K562 (cell line): ENCODE data around the gene TESK2. TPM values are rescaled to one million over a fixed set of nuclear protein-coding genes. Genes with fewer than 3 reads are reported as not detected.

Source experiments
- CBFA2T3 ChIP-seq: fragments of 450-650 bp; IDR thresholded peaks from 2 replicates; pipeline ENCODE4 v1.6.1; 2017
- CEBPZ ChIP-seq: fragments of 150-350 bp; IDR thresholded peaks from 2 replicates; pipeline ENCODE4 v1.6.1; 2014; ENCODE audit warnings: low read depth, mild to moderate bottlenecking, low read length, borderline replicate concordance
- HMG20B ChIP-seq: fragments of 250-450 bp; sonication (Bioruptor Pico); IDR thresholded peaks from 2 replicates; pipeline ENCODE4 v1.5.0; 2021; ENCODE audit warnings: mild to moderate bottlenecking
- LCOR ChIP-seq: sonication (generic); formaldehyde crosslinking; IDR thresholded peaks from 2 replicates; pipeline ENCODE4 v1.8.0; 2022; ENCODE audit warnings: mild to moderate bottlenecking, missing genetic modification reagents
- MEF2A ChIP-seq: IDR thresholded peaks from 2 replicates; pipeline ENCODE4 v1.6.1; 2011; ENCODE audit warnings: low read depth, mild to moderate bottlenecking, low read length, moderate library complexity; ENCODE audit not compliant: control insufficient read depth
- PCBP1 ChIP-seq: fragments of 200-400 bp; formaldehyde crosslinking; IDR thresholded peaks from 2 replicates; pipeline ENCODE4 v1.6.1; 2018; ENCODE audit warnings: mild to moderate bottlenecking, low read depth, low read length; ENCODE audit not compliant: poor library complexity, severe bottlenecking
- PHB2 ChIP-seq: fragments of 450-650 bp; IDR thresholded peaks from 2 replicates; pipeline ENCODE4 v1.6.1; 2017; ENCODE audit warnings: low read depth
- PYGO2 ChIP-seq: fragments of 450-650 bp; IDR thresholded peaks from 2 replicates; pipeline ENCODE4 v1.6.1; 2016; ENCODE audit warnings: mild to moderate bottlenecking, missing genetic modification characterization, moderate library complexity, missing compliant biosample characterization
- RERE ChIP-seq: sonication (generic); formaldehyde crosslinking; IDR thresholded peaks from 2 replicates; pipeline ENCODE4 v1.8.0; 2023; ENCODE audit warnings: missing genetic modification reagents, mild to moderate bottlenecking, borderline replicate concordance
- SAFB ChIP-seq: fragments of 200-400 bp; formaldehyde crosslinking; IDR thresholded peaks from 2 replicates; pipeline ENCODE4 v1.6.1; 2017; ENCODE audit warnings: low read depth, low read length, borderline replicate concordance
- SIX5 ChIP-seq, 2 experiments: IDR thresholded peaks; 2 replicates each; pipeline ENCODE4 v1.6.1; 2011; ENCODE audit warnings: low read length in 2 of 2, borderline replicate concordance in 1 of 2, low read depth in 1 of 2, mild to moderate bottlenecking in 1 of 2, moderate library complexity in 1 of 2; ENCODE audit not compliant: insufficient read depth in 1 of 2
- TRIM25 ChIP-seq: fragments of 450-650 bp; IDR thresholded peaks from 2 replicates; pipeline ENCODE4 v1.7.0; 2016; ENCODE audit warnings: borderline replicate concordance
- ZNF398 ChIP-seq: fragments of 250-450 bp; sonication (Bioruptor Pico); IDR thresholded peaks from 2 replicates; pipeline ENCODE4 v1.8.0; 2021; ENCODE audit warnings: moderate library complexity, mild to moderate bottlenecking, inconsistent platforms
- ZNF76 ChIP-seq: fragments of 250-450 bp; sonication (Bioruptor Pico); IDR thresholded peaks from 2 replicates; pipeline ENCODE4 v1.4.0; 2020; ENCODE audit warnings: mild to moderate bottlenecking, moderate library complexity, borderline replicate concordance
- polyA plus RNA-seq, 8 experiments: library from polyadenylated mRNA; depleted of rRNA in 4 of 8; stranded (reverse) in 5 of 8; unstranded in 3 of 8; fragments of >200 nt; fragmentation: Nextera tagmentation in 2 of 8; fragmentation: Illumina TruSeq in 1 of 8; extraction: Ambion mirVana in 2 of 8; extraction: Trizol in 1 of 8; gene quantifications; 2 replicates each; pipeline versions ENCODE4 v1.2.1 to v1.2.3, GENCODE V29; 2011 to 2014; ENCODE audit warnings: inconsistent platforms in 1 of 8, missing spikeins in 1 of 8
- total RNA-seq, 7 experiments: library from RNA; depleted of rRNA in 6 of 7; stranded (reverse); fragments of >200 nt in 6 of 7; fragmentation: Illumina TruSeq in 2 of 7; extraction: Trizol in 2 of 7; gene quantifications; 2 replicates each; pipeline versions ENCODE4 v1.2.1 to v1.2.3, GENCODE V29; 2011 to 2021; ENCODE audit warnings: low replicate concordance in 1 of 7

The TESK2 gene
- total and polyA plus RNA-seq, 9 of the 15 experiments (the other 6 are each of a cell fraction or from before 2014, with no cell fraction given) = 1.6 to 5.3 (median 3.7) TPM

- TF ChIP-seq PHB2 (no peak), TRIM25 (no peak), SAFB (no peak), RERE (CRISPR knock-in tag) (no peak), CEBPZ (no peak), LCOR (no peak), ZNF398 (CRISPR knock-in tag) (no peak), MEF2A (no peak), HMG20B (CRISPR knock-in tag) (no peak), SIX5 (IDR thresholded peaks at IDR 0.05; ENCODE audit: borderline replicate concordance in 1 of 2, insufficient read depth in 1 of 2, low read depth in 1 of 2, low read length in 2 of 2) (no peak), ZNF76 (CRISPR knock-in tag) (0 out of 2 replicates have a peak, but pooled peaks have one; percentile 12), PYGO2 (tag) (peak; percentile 18; the same call in 1 of the 2 replicates), CBFA2T3 (no peak; the same call in 1 of the 2 replicates), PCBP1 (no peak)
Observed at GRCh38 chr1:45410850-45411509, 80.0 kb downstream of the TESK2 start (continued).
